Ascending aorta (tissue), 2 donors: ENCODE data around the gene PDZD2. TPM values are rescaled to one million over a fixed set of nuclear protein-coding genes. Genes with fewer than 3 reads are reported as not detected.

Source experiments
- DNase-seq, 2 donors: peaks; one replicate each; pipeline ENCODE4 v3.0.0-alpha.2; 2019; ENCODE audit warnings: low spot score in 2 of 2
- H3K27ac ChIP-seq, 2 donors: fragments of 200-600 bp; sonication (generic); one replicate each; pipeline ENCODE4 v1.5.1; 2016 to 2017; ENCODE audit warnings: mild to moderate bottlenecking in 1 of 2
- H3K27me3 ChIP-seq: fragments of 200-600 bp; sonication (generic); one replicate; pipeline ENCODE4 v1.5.1; 2017
- H3K36me3 ChIP-seq, 2 donors: fragments of 200-600 bp; sonication (generic); one replicate each; pipeline ENCODE4 v1.5.1; 2016
- H3K4me1 ChIP-seq, 2 donors: fragments of 200-600 bp; sonication (generic); one replicate each; pipeline ENCODE4 v1.5.1; 2016 to 2017; ENCODE audit warnings: mild to moderate bottlenecking in 1 of 2
- H3K4me3 ChIP-seq, 2 donors: fragments of 200-600 bp; sonication (generic); one replicate each; pipeline ENCODE4 v1.5.1; 2016 to 2017; ENCODE audit warnings: mild to moderate bottlenecking in 1 of 2
- H3K9me3 ChIP-seq, 2 donors: fragments of 200-600 bp; sonication (generic); one replicate each; pipeline ENCODE4 v1.5.1; 2016
- CTCF ChIP-seq, 3 experiments: fragments of 200-600 bp in 2 of 3; fragments of 450-650 bp in 1 of 3; sonication (generic) in 2 of 3; IDR thresholded peaks; one replicate each; pipeline ENCODE4 v1.5.1; 2016 to 2019; ENCODE audit warnings: antibody characterized with exemption in 3 of 3, mild to moderate bottlenecking in 1 of 3, moderate library complexity in 1 of 3
- intact Hi-C: fragments of 100-400 bp; cut with DNase I; formaldehyde crosslinking; loops from one replicate; pipeline ENCODE4 v1.15.1; 2023
- total RNA-seq: library from RNA; depleted of rRNA; stranded (reverse); fragments of >200 nt; gene quantifications from one replicate; pipeline ENCODE4 v1.1.0, GENCODE V29; 2016

PDZD2 gene
- total RNA-seq, 1 donor from 2014 or later: 8.1 TPM

- H3K36me3 ChIP-seq: no peaks in the 10 kb centered on the region
- intact Hi-C loops: no loop called here
- no peaks in the 10 kb centered on the region for H3K4me1 ChIP-seq
- no peak overlapping the region for H3K27ac ChIP-seq
- TF ChIP-seq CTCF (IDR thresholded peaks at IDR 0.05): no peak
- no peak overlapping the region for H3K4me3 ChIP-seq
- DNase-seq: no peak
- no peaks in the 10 kb centered on the region for H3K27me3 ChIP-seq
- no peaks in the 10 kb centered on the region for H3K9me3 ChIP-seq
Observed at GRCh38 chr5:31604644-31605043, 34.3 kb upstream of the PDZD2 start.

GRCh38 chr5:31605920-31606319 lies 33.0 kb upstream of the PDZD2 start:
- no peak for DNase-seq
- H3K4me1 ChIP-seq: no peaks in the 10 kb centered on the region
- H3K36me3 ChIP-seq: no peaks in the 10 kb centered on the region
- no peak overlapping the region for H3K4me3 ChIP-seq
- intact Hi-C loops: no loop called here
- H3K9me3 ChIP-seq: no peaks in the 10 kb centered on the region
- H3K27ac ChIP-seq: no peak overlapping the region
- H3K27me3 ChIP-seq: no peaks in the 10 kb centered on the region
- TF ChIP-seq CTCF (IDR thresholded peaks at IDR 0.05): no peak

DNA sequence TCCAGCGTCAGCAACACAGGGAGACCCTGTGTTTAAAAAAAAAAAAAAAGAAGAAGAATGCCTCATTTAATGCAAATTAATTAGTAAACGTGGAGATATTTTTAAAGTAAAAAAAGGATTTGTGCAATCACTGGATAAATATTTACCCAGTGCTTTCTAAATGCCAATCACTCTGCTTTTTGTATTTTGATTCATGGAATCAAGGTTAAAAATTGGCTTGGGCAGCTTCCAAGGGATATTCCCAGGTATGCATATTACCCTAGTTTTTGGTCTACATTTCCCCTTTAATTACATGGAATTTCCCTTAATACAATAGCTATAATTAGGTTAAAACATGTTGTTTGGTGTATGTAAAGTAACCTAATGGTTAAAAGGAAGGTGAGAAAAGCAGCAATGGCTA lies 31.4 kb upstream of the PDZD2 start:
- Histone ChIP-seq H3K27ac (no peak overlapping the region), H3K4me1 (no peaks in the 10 kb centered on the region), H3K27me3 (no peaks in the 10 kb centered on the region), H3K36me3 (no peaks in the 10 kb centered on the region), H3K9me3 (no peaks in the 10 kb centered on the region), H3K4me3 (no peak overlapping the region)
- DNase-seq: no peak
- intact Hi-C loops: no loop called here
- TF ChIP-seq CTCF (IDR thresholded peaks at IDR 0.05): no peak

- intact Hi-C loops: no loop called here
- Histone ChIP-seq H3K4me1 (no peaks in the 10 kb centered on the region), H3K27me3 (no peaks in the 10 kb centered on the region), H3K4me3 (no peak overlapping the region), H3K9me3 (no peaks in the 10 kb centered on the region), H3K36me3 (no peaks in the 10 kb centered on the region), H3K27ac (no peak overlapping the region)
- TF ChIP-seq CTCF (IDR thresholded peaks at IDR 0.05): no peak
- DNase-seq: no peak
Observed at GRCh38 chr5:31611002-31611401, 27.9 kb upstream of the PDZD2 start.

DNA sequence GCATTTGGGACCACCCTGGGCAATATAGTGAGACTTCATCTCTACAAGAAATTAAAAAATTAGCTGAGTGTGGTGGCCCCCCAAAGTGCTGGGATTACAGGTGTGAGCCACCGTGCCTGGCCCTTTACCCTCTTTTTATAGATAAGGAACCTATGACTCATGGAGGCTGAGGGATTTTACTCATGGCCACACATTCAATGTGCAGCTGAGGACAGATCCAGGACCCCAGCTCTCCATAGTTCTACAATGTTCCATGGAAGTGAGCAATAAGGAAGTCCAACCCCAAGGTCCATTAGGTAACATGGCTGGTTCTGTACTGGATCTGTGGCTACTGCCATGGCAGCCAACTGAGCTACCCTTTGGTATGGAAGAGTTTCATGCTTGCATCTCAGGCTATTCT lies 25.3 kb upstream of the PDZD2 start:
- H3K4me3 ChIP-seq: no peak overlapping the region
- H3K27ac ChIP-seq: no peak overlapping the region
- H3K36me3 ChIP-seq: no peaks in the 10 kb centered on the region
- no peaks in the 10 kb centered on the region for H3K4me1 ChIP-seq
- no peaks in the 10 kb centered on the region for H3K9me3 ChIP-seq
- no peak for DNase-seq
- intact Hi-C loops: no loop called here
- no peak for TF ChIP-seq CTCF (IDR thresholded peaks at IDR 0.05)
- H3K27me3 ChIP-seq: no peaks in the 10 kb centered on the region
